ENCODE results near the gene AGAP2. TPM values are rescaled to one million over a fixed set of nuclear protein-coding genes. Genes with fewer than 3 reads are reported as not detected.

The AGAP2 gene
- total and polyA plus RNA-seq, 2 donors (not counting 1 experiment from before 2014, with no cell fraction given): 22.2 to 27.0 TPM

DNA sequence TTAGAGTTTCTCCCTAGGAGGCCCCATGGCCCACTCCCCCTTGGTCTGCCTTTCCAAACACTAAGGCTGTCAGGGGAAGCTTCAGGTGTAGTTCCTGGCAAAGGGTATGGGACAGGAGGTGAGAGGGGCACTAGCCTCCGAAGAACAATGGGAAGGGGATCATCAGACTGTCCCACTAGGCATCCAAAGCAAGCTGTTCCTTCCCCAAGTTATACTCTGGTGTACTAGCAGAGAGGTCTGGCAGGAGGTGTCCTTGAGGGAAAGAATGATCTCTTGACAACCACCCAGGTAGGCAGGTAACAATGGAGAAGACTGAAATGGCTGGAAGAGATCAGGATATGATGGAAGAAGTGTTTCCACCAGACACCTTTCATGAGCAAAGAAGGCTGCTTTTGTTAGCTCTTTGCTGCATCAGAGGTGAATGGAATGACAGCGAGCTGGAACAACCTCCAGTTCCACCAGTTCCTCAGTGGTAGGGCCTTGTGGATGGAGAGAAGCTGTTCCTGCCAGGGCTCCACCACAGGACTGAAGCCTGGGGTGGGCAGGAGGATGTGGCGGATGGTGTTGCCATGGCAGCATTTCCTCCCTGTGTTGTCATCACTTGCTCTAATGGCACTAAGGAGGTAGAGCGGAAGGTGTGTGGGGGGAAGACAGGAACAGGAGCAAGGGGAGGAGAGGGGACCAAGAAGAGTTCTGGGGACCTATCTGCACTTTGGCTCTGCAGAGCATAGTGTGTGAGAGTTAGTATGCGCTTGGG is 2.3 kb upstream of the AGAP2 start:
- DNase-seq (peak; percentile 78), ATAC-seq (ENCODE audit: low read depth) (peak; percentile 29)
- Histone ChIP-seq H3K9ac (ENCODE audit: low read length) (peak overlapping the region; percentile 60), H2AFZ (ENCODE audit: insufficient read depth, low read depth, low read length, poor library complexity, severe bottlenecking) (peak overlapping the region; percentile 65), H3K9me3 (ENCODE audit: control extremely low read depth in 1 of 3, control insufficient read depth in 2 of 3, insufficient read depth in 1 of 3, low read length in 2 of 3) (no peaks in the 10 kb centered on the region), H3K27ac (ENCODE audit: low read length in 2 of 2) (peak overlapping the region; percentile 45 to 70), H3K4me3 (ENCODE audit: control extremely low read depth in 1 of 5, extremely low read depth in 1 of 5, insufficient read depth in 1 of 5, low read depth in 2 of 5, low read length in 4 of 5) (peak overlapping the region; percentile 43 to 79 (median 62)), H3K4me2 (replicated peaks; ENCODE audit: low read depth, low read length, poor library complexity, severe bottlenecking) (peak overlapping the region; percentile 71), H3K27me3 (replicated peaks in 1 of 4; ENCODE audit: control extremely low read depth in 1 of 4, control insufficient read depth in 3 of 4, insufficient read depth in 4 of 4, low read length in 3 of 4) (no peaks in the 10 kb centered on the region), H3K79me2 (ENCODE audit: control insufficient read depth, insufficient read depth, low read length) (peaks cover 79% of the 10 kb centered on the region), H3K36me3 (replicated peaks in 1 of 2; ENCODE audit: control extremely low read depth in 1 of 2, control insufficient read depth in 1 of 2, extremely low read depth in 1 of 2, insufficient read depth in 2 of 2, low read length in 1 of 2) (peaks cover 0 to 23% of the 10 kb centered on the region in 2 experiments), H4K20me1 (ENCODE audit: control insufficient read depth, insufficient read depth, low read length, poor library complexity, severe bottlenecking) (peaks cover 50% of the 10 kb centered on the region), H3K4me1 (ENCODE audit: control insufficient read depth in 2 of 2, insufficient read depth in 2 of 2, low read length in 2 of 2) (peaks cover 43 to 56% of the 10 kb centered on the region in 2 donors)
- intact Hi-C loops (cut with micrococcal nuclease): loop anchor here (5.0 kb wide), 2 partner anchors 41 to 109 kb away; partner anchors contain the start of genes B4GALNT1 and TSFM
- 0% methylated on average over 3 of the region's 5 CpGs for WGBS (ENCODE audit: insufficient coverage)
- H3K9me3 Mint-ChIP-seq (ENCODE audit: insufficient read depth): no peaks in the 10 kb centered on the region
- TF ChIP-seq, protein P1, sequence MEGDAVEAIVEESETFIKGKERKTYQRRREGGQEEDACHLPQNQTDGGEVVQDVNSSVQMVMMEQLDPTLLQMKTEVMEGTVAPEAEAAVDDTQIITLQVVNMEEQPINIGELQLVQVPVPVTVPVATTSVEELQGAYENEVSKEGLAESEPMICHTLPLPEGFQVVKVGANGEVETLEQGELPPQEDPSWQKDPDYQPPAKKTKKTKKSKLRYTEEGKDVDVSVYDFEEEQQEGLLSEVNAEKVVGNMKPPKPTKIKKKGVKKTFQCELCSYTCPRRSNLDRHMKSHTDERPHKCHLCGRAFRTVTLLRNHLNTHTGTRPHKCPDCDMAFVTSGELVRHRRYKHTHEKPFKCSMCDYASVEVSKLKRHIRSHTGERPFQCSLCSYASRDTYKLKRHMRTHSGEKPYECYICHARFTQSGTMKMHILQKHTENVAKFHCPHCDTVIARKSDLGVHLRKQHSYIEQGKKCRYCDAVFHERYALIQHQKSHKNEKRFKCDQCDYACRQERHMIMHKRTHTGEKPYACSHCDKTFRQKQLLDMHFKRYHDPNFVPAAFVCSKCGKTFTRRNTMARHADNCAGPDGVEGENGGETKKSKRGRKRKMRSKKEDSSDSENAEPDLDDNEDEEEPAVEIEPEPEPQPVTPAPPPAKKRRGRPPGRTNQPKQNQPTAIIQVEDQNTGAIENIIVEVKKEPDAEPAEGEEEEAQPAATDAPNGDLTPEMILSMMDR (IDR thresholded peaks at IDR 0.05): no peak
- no peak for TF ChIP-seq EZH2 (IDR thresholded peaks at IDR 0.05; ENCODE audit: borderline replicate concordance, insufficient read depth, low read depth, low read length, poor library complexity, severe bottlenecking)
- H3K4me1 Mint-ChIP-seq: peaks cover 52% of the 10 kb centered on the region
- POLR2A ChIA-PET: interaction anchor here (0.6 to 1.5 kb wide), 3 partner anchors 8 to 300 kb away, joined by 3 to 5 read pairs (median 3); no protein-coding TSS in a partner anchor
- CTCF ChIA-PET: interaction anchor here (0.5 to 4.0 kb wide), 13 partner anchors 11 to 158 kb away, joined by 3 to 21 read pairs (median 6); partner anchors contain the start of genes CDK4, CYP27B1, EEF1AKMT3 and METTL1
- peak overlapping the region; percentile 83 for H3K27ac Mint-ChIP-seq
- no peaks in the 10 kb centered on the region for H3K27me3 Mint-ChIP-seq
- peak overlapping the region; percentile 84 for H3K4me3 Mint-ChIP-seq
